NCI-H1048 (cell line): ENCODE results near the gene ARHGEF17.

Source experiments
- DNase-seq: peaks from one replicate; lab custom pipeline; 2025; lab: John Stamatoyannopoulos, UW

The ARHGEF17 gene

DNA sequence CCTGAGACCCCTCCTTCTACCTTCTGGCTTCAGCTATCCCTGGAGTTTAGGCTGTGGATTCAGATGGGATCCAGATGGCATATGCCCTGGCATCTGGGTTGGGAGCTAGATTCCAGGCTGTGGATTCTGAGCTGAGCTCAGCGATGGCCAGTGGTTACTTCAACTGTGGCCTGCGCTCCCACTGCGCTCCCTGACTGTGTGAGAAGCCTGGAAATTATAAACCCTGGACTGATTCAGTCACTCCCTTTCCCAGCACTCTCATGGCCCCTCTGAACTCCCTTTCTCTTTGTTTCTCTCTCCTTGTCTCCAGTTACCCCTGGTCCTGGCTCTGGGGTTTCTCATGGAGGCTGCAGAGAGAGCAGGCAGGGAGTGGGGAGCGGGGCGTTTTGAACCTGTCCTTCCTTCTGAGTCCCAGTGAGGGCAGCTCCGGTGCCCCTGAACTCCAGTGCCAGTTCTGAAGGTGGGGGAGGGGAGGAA lies 4.8 kb downstream of the ARHGEF17 start:
- DNase-seq: no peak

DNA sequence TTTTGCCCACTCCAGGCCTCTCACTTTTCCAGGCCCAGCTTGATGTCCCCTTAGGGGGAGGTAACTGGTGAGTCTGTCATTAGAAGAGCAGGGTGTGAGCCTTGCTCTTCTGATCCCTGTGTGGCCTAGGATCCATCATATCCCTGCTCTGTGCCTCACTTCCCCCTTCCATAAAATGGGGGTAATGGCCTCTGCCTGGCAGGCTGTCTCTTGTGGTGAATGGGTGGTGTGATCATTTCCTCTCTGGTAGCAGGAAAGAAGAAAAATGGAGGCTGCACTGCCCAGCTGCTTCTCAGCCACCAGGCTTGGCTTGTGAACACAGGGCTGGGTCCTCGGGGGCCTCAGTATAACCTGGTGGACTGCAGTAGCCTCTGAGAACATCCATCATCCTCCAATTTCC lies 5.6 kb downstream of the ARHGEF17 start:
- DNase-seq: no peak

DNA sequence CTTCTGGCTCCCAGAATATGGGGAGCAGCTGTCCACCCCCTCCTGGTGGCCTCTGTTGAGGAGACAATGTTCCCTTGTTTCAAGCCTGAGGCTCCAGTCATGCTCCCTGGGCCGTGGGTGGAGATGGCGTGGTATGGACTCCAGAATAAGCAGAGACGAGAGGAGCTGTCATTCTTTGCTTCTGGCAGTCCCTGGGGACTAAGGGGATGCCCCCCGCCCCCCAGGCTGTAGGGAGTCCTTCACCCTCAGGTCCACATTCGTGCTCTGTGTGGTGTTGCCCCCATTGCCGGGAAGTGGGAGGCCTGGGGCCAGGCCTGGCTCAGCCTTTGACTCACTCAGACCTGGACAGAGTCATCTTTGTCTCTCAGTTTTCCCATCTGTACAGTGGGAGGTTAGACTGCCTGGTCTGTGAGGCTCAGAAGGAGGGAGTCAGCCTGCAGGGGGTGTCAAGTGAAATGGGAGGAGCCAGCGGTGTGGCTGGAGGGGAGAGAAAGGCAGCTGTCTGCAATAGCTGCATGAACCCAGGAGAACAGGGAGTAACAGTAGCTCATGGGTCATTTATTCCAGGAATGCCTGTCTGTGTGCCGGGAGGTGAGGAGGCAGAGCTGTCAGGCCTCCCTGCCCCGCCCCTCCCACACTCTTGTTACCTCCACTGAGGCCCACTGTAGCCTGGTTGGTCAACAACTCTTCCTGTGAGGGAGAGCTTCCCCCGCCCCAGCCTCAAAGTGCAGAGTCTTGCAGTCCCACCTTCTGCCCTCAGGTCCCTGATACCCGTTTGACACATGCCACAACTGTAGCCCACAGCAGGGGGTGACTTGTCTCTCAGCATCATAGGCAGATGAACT lies 6.3 kb downstream of the ARHGEF17 start:
- no peak for DNase-seq

DNA sequence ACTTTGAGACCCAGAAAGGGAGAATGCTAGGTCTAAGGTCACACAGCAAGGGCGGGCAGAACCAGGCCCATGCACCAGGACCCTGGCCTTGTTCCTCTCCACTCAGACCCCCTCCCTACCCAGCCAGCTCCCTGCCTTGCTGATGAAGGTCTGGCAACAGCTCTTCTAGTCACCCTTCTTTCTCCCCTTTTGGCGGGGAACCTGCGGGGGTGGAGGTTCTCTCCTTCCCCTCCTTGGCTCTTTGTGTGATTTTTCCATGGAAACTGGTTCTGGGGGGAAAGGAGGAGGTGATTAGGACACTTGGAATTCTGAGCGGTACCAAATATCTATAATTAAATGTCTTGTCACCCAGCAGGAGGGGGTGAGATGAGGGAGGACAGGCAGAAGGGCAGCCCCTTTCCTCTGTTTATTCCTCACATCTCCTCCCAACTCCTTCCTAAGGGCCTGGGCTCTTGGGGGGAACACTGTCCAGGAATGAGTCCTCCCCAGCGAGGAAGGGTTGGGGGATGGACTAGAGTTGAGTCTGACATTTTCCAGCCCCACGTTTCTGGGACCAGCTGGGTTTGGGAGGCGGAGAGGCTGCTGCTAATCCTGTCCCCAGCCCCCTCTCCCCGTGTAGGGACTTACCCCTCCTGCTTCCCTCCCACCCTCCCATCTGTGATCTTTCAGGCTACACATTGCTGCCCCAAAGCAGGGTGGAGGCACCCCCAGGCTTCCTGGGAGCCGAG lies 7.4 kb downstream of the ARHGEF17 start:
- DNase-seq: no peak

DNA sequence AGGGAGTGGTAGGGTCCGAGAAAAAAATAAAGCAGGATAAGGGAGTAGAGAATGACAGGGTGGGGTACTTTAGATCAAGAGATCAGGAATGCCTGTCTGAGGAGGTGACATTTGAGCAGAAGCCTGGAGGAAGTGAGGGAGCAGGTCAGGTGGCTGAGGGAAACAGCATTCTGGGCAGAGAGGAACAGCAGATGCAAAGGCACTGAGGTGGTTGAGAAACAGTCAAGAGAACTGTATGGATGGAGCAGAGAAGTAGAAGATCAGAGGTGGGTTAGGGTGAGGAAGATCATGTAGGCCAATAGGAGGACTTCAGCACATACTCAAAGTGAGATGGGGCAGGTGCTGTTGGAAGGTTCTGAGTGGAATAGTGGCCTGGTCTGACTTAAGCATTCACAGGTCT lies 8.3 kb downstream of the ARHGEF17 start:
- no peak for DNase-seq

DNA sequence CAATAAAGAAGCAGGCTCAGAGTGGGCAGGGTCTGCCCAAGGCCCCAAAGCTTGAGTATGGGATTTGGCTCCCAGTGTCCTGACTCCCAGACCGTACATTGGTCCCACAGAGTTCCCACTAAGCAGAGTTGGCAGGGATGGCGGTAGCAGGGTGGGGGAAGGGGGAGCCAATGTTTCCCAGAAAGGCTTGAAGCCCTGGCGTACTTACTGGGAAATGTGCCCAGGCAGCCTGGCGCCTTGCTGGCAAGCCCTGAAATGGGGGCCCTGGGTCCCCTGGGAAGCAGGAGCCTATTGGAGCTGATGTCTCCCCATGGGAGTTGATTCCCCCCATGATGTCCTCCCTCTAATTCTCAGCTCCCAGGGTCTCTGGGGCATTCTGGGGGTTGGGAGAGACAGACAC lies 9.3 kb downstream of the ARHGEF17 start:
- DNase-seq: no peak

DNA sequence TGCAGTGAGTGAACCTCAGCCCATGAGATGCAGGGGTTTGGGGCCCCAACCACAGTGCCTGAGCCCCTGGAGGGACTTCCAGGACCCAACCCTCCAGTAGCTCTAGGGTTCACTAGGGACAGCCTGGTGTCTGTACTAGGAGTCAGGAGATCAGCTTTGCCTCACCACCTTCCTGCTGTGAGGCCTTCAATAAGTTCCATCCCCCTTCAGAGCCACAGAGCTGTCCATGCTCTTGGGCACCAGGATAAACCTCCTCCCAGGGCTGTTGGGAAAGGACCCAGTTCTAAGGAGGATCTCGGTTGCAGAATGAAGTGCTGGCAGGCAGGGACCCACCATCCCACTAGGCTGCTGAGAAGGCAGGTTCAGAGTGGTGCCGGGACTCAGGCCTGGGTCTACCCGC lies 9.7 kb downstream of the ARHGEF17 start:
- no peak for DNase-seq

DNA sequence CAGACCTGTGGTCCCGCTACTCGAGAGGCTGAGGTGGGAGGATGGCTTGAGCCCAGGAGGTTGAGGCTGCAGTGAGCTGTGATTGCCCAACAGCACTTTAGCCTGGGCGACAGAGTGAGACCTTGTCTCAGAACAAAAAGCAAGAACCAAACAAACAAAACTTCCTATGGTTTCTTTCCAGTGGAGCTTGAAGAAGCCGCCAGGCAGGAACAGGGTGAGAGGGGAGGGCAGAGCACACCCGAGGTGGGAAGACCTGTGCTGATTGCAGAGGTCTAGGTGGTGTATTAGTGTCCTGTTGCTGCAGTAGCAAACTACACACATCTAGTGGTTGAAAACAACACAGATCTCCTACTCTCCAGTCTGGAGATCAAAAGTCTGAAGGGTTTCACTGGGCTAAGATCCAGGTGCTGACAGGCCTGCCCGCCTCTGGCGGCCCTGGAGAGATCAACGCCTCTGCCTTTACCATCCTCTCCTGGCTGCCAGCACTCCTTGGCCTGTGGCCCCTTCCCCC lies 10.5 kb downstream of the ARHGEF17 start:
- no peak for DNase-seq

DNA sequence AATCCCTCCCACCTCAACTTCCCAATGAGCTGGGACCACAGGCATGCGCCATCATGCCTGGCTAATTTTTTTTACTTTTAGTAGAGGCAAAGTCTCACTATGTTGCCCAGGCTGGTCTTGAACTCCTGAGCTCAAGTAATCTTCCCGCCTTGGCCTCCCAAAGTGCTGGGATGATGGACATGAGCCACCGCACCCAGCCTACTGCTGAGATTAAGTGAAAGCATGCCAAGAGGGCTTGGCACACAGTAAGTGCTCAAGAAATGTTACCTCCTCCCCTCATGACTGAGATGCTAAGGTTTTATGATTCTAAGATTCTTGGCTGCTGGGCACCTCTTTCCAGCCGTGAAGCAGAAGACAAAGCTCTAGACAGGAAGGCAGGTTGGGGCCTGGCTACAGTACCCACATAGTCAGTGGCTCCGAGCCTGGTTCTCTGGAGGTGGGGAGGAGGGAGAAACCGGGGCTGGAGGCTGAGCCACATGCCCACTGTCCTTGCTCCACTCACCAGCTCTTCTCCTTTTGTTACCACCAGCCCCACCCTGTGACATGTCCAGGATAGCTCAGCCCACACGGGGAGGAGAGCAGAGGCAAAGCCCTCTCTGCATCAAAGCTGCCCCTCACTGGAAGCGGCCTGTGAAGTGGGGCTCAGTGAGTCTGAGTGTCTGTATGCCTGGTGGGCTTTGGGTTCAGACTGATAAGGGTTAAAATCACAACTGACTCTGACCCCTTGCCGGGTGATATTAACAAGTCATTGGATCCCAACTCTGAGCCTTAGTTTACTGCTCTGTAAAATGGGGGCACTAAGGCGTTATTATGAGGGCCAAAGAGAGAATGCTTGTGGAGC lies 12.9 kb downstream of the ARHGEF17 start:
- DNase-seq: no peak

DNA sequence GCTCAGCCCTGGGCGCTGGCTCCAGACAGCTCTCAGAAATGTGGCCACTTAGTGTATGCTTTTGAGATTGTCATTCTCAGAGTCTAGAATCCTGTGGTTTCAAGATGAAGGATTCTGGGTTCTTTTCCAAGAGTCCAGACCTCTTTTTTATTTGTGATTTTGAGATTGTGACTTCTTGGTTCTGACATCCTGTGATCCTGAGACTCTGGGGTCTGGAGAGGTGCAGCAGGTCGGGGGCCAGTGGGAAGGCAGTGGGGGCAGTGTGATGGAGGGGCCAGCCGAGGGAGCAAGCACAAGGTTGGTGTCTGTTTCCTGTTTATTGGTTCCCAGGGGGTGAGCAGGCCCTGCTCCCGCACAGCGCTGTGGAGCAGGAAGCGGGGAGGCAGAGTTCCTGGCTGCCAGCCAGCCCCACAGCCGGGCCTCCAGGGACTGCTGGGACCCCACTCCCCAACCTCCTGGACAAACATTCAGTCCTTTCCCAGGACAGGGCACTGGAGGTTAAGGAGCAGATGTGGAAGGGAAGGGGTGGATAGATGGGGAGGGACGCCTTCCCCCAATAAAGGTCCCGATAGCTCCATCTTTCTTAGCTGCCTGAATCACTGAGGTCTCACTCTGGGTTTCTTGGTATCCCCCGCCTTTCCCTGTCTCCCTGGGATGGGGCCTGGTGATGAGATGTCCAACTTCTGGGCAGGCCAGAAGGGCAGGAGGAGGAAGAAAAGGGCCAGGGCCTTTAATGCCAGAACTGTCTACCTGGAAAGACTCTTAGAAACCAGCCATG lies 13.7 kb downstream of the ARHGEF17 start:
- no peak for DNase-seq

DNA sequence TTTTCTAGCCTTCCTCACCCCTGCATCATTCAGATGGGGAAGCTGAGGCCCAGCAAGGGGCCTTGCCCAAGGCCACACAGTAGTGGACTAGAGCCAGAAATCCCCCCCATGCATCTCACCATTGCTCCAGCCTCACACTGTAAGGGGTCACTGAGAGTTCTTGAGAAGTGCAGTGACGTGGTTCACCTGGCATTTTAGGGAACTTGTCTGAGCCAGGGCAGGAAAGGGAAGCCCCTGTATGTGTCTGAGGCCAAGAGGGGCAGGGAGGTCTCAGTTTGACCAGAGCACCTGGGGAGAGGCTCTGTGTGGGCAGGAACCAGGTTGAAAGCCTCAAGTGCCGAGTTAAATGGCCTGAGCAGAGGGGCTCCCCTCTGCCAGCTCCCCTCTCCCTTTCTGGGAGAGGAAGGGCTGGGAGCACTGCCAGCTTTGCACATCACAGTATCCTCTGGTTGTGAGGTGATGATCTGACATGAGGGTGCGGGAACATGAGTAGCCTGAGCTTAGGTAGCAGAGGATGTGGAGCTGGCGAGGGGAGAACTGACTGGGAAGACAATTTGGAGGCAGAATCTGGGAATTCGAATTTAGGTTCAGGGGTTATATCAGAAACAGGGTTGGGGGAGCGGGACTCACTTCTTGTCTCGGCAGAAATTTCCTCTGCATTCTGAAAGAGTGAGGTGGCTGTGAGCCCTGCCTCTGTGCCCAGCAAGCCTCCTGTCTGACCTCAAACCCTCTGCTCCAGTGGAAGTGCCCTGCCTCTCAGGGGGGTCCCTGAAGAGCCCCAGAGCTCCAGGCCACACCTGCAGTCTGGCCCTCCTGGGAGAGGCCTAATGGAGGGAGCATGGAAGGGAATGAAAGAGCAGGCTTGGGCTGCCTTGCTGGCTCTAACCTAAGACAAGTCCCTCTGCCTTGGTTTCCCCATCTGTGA lies 14.6 kb downstream of the ARHGEF17 start:
- DNase-seq: no peak

DNA sequence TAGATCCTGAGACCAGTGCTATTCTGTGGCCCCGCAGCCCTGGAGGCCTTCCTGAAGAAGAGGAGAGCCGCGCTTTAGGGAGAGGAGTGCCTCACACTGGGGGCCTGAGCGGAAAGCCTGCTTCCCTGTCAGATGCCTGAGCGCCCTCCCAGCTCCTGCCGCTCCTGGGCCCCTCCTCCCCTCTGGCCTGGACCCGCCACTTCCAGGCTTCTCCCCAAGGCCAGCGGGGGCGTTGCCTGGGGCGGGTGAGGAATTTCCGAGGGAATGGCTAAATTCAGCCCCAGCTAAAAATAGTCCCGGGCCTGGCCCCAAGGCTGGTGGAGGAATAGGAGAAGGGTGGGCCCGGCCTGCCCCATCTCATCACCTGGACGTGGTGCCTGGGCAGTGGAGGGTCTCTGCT lies 15.4 kb downstream of the ARHGEF17 start:
- DNase-seq: no peak

DNA sequence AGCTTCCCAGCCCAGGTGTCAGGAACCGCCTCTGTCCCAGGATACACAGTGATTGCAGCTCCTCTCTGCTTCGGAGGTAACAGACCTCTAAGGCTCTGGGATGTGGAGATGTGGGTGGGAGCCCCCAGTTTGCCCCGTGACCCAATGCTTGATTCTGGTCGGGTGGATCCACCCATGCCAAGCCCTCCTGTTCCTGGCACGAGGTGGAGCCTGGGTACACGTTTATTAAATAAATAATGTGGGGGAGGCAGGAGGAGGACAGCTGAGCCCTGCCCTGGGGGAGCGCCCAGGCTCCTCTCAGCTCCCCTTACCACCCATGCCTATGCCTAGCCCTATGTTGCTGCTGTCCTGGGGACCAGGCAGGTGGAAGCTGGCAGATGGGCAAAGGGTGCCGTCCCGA lies 16.0 kb downstream of the ARHGEF17 start:
- DNase-seq: no peak

DNA sequence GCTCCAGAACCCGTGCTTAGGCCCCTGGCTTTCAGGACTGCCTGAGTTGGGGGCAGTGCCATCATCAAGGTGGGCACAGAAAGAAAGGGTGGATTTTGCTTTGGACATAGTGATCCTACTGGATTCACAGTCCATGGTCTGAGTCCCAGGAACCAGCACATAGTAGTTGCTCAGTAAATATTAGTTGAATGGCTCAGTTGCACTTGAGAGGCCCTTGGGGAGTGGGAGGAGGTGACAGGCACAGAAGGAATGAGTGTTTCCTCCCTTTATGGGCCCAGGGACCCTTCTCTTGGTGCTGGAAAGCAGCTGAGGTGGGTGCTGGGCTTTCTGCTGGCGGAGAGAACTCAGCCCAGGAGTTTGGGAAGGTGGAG lies 16.6 kb downstream of the ARHGEF17 start:
- no peak for DNase-seq

DNA sequence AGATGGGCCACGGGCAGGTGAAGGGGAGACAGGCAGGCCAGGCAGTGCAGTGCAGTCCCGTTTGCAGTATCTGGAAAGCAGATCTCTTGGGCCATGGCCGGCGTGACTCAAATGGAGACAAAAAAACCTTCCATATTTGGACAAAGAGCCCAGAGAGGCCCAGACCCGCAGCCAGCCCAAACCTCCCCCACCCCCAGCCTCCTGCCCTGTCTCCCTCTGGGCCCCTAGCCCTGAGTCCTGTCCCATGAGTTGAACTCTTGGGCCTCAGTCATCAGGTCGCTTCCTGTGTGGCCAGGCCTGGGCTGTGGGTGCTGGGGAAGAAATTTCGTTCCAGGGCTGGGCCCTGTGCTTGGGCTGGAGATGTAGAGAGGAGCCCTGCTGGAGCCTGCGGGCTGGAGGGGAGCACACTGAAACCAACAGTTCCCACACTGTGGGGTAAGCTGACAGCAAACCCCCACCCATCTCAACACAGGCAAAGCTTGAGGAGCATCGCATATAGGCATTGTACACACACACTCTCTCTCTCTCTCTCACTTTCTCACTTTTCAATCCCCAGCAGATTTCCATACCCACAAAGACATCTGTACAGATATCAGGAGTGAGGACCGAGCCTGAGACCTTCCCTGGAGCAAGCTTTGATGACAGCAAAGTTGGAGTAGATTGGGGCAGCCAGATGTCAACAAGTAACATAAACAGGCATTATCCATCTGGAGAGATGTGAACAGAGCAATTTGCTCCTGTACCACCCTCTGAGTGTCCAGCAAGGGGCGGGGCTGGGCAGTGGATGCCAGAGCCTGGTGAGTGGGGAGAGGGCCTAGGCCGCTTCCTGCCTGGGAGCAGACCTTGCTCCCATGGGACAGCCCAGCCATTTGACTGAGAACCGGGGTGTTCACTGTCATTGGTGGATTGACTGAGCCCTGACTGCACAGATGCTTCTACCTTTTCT lies 17.2 kb downstream of the ARHGEF17 start:
- DNase-seq: no peak

DNA sequence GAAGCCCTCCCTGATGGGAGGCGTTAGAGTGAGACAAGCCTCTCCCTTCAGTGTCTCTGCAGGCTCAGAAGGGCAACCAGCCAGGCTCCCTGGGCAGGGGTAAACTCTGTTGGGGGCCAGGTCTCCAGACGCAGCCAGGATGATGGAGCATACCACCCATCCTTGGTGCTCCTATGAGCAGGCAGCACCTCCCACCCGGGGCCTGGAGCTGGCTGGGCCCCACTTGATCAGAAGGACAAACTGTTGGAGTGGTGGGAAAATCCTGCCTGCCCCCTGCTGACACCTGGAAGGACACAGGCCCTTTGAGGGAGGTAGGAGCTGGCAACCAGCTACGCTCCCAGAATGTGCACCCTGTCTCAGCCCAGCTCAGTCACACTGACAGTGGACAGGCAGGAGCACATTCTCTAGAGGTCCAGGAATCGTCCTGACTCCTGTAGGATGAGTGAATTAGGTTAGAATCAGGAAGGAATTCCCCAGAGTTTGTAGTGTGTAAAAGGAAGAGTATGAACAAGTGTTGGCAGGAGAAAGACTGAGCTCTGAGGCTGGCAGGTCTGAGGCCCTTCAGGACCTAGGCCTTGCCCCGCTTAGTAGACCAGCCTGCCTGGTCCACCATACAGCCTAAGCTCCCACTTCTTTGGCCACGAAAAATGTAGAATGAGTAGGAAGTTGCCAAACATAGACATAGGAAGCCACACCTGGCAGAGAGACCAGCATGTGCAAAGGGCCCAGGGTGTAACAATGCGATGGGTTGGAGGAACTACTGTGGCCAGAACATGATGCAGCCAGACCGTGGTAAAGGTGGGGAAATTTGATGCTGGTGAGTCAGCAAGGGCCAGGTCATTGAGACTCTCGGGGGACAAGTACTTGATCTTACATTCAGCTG lies 19.1 kb downstream of the ARHGEF17 start:
- no peak for DNase-seq

DNA sequence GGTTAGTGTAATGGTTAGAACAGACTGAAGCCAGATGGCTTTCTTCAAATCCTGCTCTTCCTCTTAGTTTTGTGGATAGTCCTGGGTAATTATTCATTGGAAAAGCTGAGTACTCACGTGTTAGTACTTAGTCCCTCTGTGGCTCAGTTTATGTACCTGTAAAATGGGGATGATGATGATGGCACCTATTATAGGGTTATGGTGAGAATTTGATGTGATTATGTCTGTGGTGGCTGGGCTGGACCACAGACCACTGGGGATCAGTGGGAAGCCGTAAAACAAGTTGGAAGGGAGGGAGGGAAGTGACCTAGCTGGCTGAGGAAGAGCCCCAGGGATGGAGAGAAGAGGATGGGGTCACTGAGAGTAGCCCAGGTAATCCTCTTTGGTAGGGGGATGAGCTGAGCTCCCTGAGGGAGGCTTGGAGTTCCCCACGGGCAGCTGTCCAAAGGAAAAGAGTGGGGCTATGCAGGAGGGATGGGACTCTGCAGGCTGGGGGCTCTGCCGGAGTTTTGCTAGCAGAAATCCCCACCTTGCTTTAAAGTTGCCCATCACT lies 19.8 kb downstream of the ARHGEF17 start:
- DNase-seq: no peak

DNA sequence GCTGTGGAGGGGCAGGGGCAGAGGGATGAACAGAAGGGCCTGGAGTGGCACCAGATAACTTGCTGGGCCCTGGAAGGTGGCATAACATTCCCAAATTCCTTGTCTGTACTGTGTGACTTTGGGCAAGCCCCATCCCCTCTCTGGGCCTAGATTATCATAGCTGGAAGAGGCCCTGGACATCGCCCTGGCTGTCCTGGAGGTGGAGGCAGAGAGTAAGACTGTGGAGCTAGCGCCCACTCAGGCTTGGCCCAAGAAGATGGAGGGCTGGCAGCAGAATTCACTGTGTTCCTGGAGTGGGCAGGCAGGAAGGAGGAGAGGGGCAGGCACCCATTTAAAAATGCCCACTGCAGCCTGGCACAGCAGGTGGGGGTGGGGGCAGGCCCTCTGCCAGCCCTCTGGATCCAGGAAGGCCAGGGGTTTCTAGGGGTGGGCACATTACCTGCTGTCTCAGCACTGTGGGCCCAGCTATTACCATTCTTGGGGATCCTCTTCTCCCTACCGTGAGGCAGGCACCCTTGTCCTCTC lies 22.6 kb downstream of the ARHGEF17 start:
- no peak for DNase-seq
